Natural killer cell (primary cell): ENCODE measurements around the gene HIVEP3. TPM values are rescaled to one million over a fixed set of nuclear protein-coding genes. Genes with fewer than 3 reads are reported as not detected.

Experiments
- ATAC-seq, 3 donors: fragments of 150-1000 bp in 2 of 3; fragments of 200-7000 bp in 1 of 3; cut with Tn5 transposase; 1 replicate in 1 of 3; 2 replicates in 2 of 3; pipeline ENCODE4 v1.10.0; 2021; ENCODE audit warnings: mild to moderate bottlenecking in 2 of 3, moderate library complexity in 2 of 3
- DNase-seq, 2 donors: peaks; one replicate each; pipeline versions ENCODE4 v3.0.0 to v3.0.0-alpha.2; 2013 to 2021; ENCODE audit warnings: mixed read lengths in 1 of 2
- H3K27ac ChIP-seq: one replicate; pipeline ENCODE4 v1.5.1; 2013; ENCODE audit warnings: mild to moderate bottlenecking, low read length
- H3K27me3 ChIP-seq: one replicate; pipeline ENCODE4 v1.6.1; 2013; ENCODE audit warnings: low read length; ENCODE audit not compliant: control insufficient read depth, insufficient read depth
- H3K36me3 ChIP-seq: one replicate; pipeline ENCODE4 v1.6.1; 2013; ENCODE audit warnings: low read length; ENCODE audit not compliant: control insufficient read depth, insufficient read depth
- H3K4me1 ChIP-seq: one replicate; pipeline ENCODE4 v1.6.1; 2013; ENCODE audit warnings: low read length; ENCODE audit not compliant: control insufficient read depth, insufficient read depth
- H3K4me3 ChIP-seq: one replicate; pipeline ENCODE4 v1.5.1; 2013; ENCODE audit warnings: low read length
- H3K9me3 ChIP-seq: one replicate; pipeline ENCODE4 v1.6.1; 2013; ENCODE audit warnings: low read length; ENCODE audit not compliant: control insufficient read depth, insufficient read depth
- H3K27ac Mint-ChIP-seq, 2 donors: one replicate each; pipeline ENCODE4 v1.8.0; 2022; ENCODE audit warnings: mild to moderate bottlenecking in 2 of 2, mixed read lengths in 2 of 2, moderate library complexity in 1 of 2
- H3K27me3 Mint-ChIP-seq, 2 donors: one replicate each; pipeline ENCODE4 v1.8.0; 2022; ENCODE audit warnings: low read depth in 2 of 2, mixed read lengths in 2 of 2
- H3K36me3 Mint-ChIP-seq: one replicate; pipeline ENCODE4 v1.8.0; 2022; ENCODE audit warnings: mixed read lengths
- H3K4me1 Mint-ChIP-seq, 2 donors: one replicate each; pipeline ENCODE4 v1.8.0; 2022; ENCODE audit warnings: mixed read lengths in 2 of 2
- H3K4me3 Mint-ChIP-seq: one replicate; pipeline ENCODE4 v1.8.0; 2022; ENCODE audit warnings: mild to moderate bottlenecking, moderate library complexity, mixed read lengths
- H3K9me3 Mint-ChIP-seq, 2 donors: one replicate each; pipeline ENCODE4 v1.8.0; 2022; ENCODE audit warnings: mixed read lengths in 2 of 2
- WGBS: methylation state at CpG from one replicate; pipeline ENCODE4 v1.1.7; 2013; ENCODE audit warnings: missing lambda C conversion rate; ENCODE audit not compliant: insufficient coverage; 5-methylcytosine and 5-hydroxymethylcytosine counted together
- intact Hi-C: fragments of 100-400 bp; cut with micrococcal nuclease; formaldehyde crosslinking; loops from one replicate; pipeline ENCODE4 v1.14.2; 2022
- total RNA-seq, 4 donors: library from RNA; stranded (reverse); fragments of 120-200 nt in 1 of 4; gene quantifications; one replicate each; pipeline versions ENCODE4 v1.2.3 to v1.2.4, GENCODE V29; 2013 to 2022
- TF ChIP-seq, protein P1 (sequence below): fragments of 200-600 bp; IDR thresholded peaks from one replicate; pipeline ENCODE4 v1.8.0; 2022; ENCODE audit warnings: antibody characterized with exemption

The HIVEP3 gene
- total RNA-seq, 3 donors from 2014 or later (not counting 1 experiment from before 2014, with no cell fraction given), result 26.2 to 35.2 (median 29.8) TPM

GRCh38 chr1:41958015-41958673 lies 39.4 kb upstream of the HIVEP3 start:
- H3K4me1 Mint-ChIP-seq, result peaks cover 54 to 57% of the 10 kb centered on the region in 2 donors
- DNase-seq (no peak), ATAC-seq (no peak)
- Histone ChIP-seq H3K36me3 (no peaks in the 10 kb centered on the region), H3K9me3 (no peaks in the 10 kb centered on the region), H3K4me3 (no peak overlapping the region), H3K4me1 (peaks cover 3% of the 10 kb centered on the region), H3K27ac (no peak overlapping the region), H3K27me3 (no peaks in the 10 kb centered on the region)
- no peak overlapping the region for H3K27ac Mint-ChIP-seq
- no peaks in the 10 kb centered on the region for H3K9me3 Mint-ChIP-seq
- WGBS, result 91% methylated on average over 6 of the region's 6 CpGs
- intact Hi-C loops, result no loop called here
- no peaks in the 10 kb centered on the region for H3K36me3 Mint-ChIP-seq
- TF ChIP-seq, protein P1, sequence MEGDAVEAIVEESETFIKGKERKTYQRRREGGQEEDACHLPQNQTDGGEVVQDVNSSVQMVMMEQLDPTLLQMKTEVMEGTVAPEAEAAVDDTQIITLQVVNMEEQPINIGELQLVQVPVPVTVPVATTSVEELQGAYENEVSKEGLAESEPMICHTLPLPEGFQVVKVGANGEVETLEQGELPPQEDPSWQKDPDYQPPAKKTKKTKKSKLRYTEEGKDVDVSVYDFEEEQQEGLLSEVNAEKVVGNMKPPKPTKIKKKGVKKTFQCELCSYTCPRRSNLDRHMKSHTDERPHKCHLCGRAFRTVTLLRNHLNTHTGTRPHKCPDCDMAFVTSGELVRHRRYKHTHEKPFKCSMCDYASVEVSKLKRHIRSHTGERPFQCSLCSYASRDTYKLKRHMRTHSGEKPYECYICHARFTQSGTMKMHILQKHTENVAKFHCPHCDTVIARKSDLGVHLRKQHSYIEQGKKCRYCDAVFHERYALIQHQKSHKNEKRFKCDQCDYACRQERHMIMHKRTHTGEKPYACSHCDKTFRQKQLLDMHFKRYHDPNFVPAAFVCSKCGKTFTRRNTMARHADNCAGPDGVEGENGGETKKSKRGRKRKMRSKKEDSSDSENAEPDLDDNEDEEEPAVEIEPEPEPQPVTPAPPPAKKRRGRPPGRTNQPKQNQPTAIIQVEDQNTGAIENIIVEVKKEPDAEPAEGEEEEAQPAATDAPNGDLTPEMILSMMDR, result no peak
- H3K27me3 Mint-ChIP-seq, result no peaks in the 10 kb centered on the region
- no peak overlapping the region for H3K4me3 Mint-ChIP-seq

- H3K27me3 Mint-ChIP-seq, result no peaks in the 10 kb centered on the region
- no peak for ATAC-seq
- WGBS, result 97% methylated on average over 3 of the region's 3 CpGs
- H3K4me1 ChIP-seq, result peaks cover 3% of the 10 kb centered on the region
- no peaks in the 10 kb centered on the region for H3K27me3 ChIP-seq
- no peaks in the 10 kb centered on the region for H3K9me3 ChIP-seq
- TF ChIP-seq, protein P1, result no peak
- no peak overlapping the region for H3K27ac Mint-ChIP-seq
- H3K4me3 Mint-ChIP-seq, result no peak overlapping the region
- no peaks in the 10 kb centered on the region for H3K9me3 Mint-ChIP-seq
- no peak overlapping the region for H3K27ac ChIP-seq
- H3K4me1 Mint-ChIP-seq, result peaks cover 58 to 61% of the 10 kb centered on the region in 2 donors
- H3K4me3 ChIP-seq, result no peak overlapping the region
- H3K36me3 ChIP-seq, result no peaks in the 10 kb centered on the region
- no peaks in the 10 kb centered on the region for H3K36me3 Mint-ChIP-seq
- no peak for DNase-seq
- intact Hi-C loops, result no loop called here
These were observed 38.8 kb upstream of the HIVEP3 start for GRCh38 chr1:41957568-41957967.

DNA sequence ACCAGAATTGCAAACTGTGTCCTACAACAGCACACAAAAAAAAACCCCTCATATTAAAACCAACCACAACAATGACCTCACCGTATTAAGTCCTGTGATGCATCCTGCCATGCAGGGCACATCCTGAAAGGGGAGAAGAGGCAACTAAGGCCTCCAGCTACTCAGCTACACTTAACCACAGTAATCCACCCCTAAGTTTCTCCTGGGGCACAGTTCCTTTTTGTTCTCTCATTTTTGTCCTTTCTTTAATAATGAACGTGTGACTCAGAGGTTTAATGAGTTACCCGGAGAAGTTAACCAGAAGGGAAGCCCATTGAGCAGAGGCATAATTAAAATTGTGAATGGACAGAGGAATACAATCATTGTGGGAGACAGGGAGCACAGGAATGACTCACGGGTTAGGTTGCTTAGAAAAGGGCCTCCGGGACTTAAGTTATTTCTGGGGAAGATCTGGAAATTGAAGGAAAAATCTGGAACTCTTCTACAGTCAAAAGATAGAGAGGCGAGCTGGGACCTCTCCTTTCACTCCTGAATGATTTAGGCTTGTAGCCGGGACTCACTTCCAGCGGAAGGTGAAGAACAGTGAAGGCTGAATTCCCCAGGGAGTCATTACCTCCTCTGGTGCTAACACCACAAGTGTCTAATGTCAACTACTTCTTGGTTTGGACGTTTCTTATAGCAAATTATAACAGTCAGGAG lies 36.9 kb upstream of the HIVEP3 start:
- Histone ChIP-seq H3K9me3 (no peaks in the 10 kb centered on the region), H3K27me3 (no peaks in the 10 kb centered on the region), H3K4me3 (no peak overlapping the region), H3K27ac (no peak overlapping the region), H3K4me1 (peaks cover 3% of the 10 kb centered on the region), H3K36me3 (no peaks in the 10 kb centered on the region)
- WGBS, result 61% methylated on average over 9 of the region's 9 CpGs
- TF ChIP-seq, protein P1, result no peak
- intact Hi-C loops, result no loop called here
- H3K36me3 Mint-ChIP-seq, result no peaks in the 10 kb centered on the region
- H3K4me1 Mint-ChIP-seq, result peaks cover 62 to 63% of the 10 kb centered on the region in 2 donors
- no peaks in the 10 kb centered on the region for H3K9me3 Mint-ChIP-seq
- ATAC-seq (peak; percentile 40 to 62 (median 55)), DNase-seq (no peak)
- H3K27me3 Mint-ChIP-seq, result no peaks in the 10 kb centered on the region
- H3K27ac Mint-ChIP-seq, result peak overlapping the region in 1 of 2 donors; percentile 25
- no peak overlapping the region for H3K4me3 Mint-ChIP-seq
